Progenitor cell of endocrine pancreas (in vitro differentiated cells): ENCODE data around the gene CGB7. TPM values are rescaled to one million over a fixed set of nuclear protein-coding genes. Genes with fewer than 3 reads are reported as not detected.

Experiments used
- DNase-seq: peaks from one replicate; pipeline ENCODE4 v3.0.0; 2021; ENCODE audit warnings: low spot score; ENCODE audit not compliant: unreplicated experiment
- H3K27ac Mint-ChIP-seq: 2 replicates; pipeline ENCODE4 v1.8.0; 2021; ENCODE audit warnings: mild to moderate bottlenecking, moderate library complexity, mixed read lengths
- H3K27me3 Mint-ChIP-seq: 2 replicates; pipeline ENCODE4 v1.8.0; 2021; ENCODE audit warnings: mixed read lengths
- H3K36me3 Mint-ChIP-seq: 2 replicates; pipeline ENCODE4 v1.8.0; 2022; ENCODE audit warnings: mixed read lengths; ENCODE audit not compliant: insufficient read depth
- H3K4me1 Mint-ChIP-seq: 2 replicates; pipeline ENCODE4 v1.8.0; 2021; ENCODE audit warnings: low read depth, mixed read lengths
- H3K4me3 Mint-ChIP-seq: 2 replicates; pipeline ENCODE4 v1.8.0; 2021; ENCODE audit warnings: low read depth, mild to moderate bottlenecking, moderate library complexity, mixed read lengths
- H3K9me3 Mint-ChIP-seq: 2 replicates; pipeline ENCODE4 v1.8.0; 2021; ENCODE audit warnings: low read depth, mixed read lengths
- CTCF ChIP-seq: fragments of 200-600 bp; sonication (generic); IDR thresholded peaks from one replicate; pipeline ENCODE4 v1.5.0; 2021; ENCODE audit warnings: antibody characterized with exemption, mild to moderate bottlenecking; ENCODE audit not compliant: unreplicated experiment
- total RNA-seq: library from RNA; stranded (reverse); gene quantifications from 2 replicates; pipeline ENCODE4 v1.2.1, GENCODE V29; 2021

The CGB7 gene
- total RNA-seq, 1 donor from 2014 or later: 0.38 TPM

- Mint-ChIP-seq H3K27me3 (peaks cover 45% of the 10 kb centered on the region), H3K4me1 (peaks cover 3% of the 10 kb centered on the region), H3K27ac (no peak overlapping the region), H3K36me3 (peaks cover 13% of the 10 kb centered on the region), H3K9me3 (no peaks in the 10 kb centered on the region), H3K4me3 (peak overlapping the region; percentile 35)
- peak; percentile 66 for TF ChIP-seq CTCF
- peak; percentile 59 for DNase-seq
Observed at GRCh38 chr19:49017666-49018351, 39.7 kb downstream of the CGB7 start.

DNA sequence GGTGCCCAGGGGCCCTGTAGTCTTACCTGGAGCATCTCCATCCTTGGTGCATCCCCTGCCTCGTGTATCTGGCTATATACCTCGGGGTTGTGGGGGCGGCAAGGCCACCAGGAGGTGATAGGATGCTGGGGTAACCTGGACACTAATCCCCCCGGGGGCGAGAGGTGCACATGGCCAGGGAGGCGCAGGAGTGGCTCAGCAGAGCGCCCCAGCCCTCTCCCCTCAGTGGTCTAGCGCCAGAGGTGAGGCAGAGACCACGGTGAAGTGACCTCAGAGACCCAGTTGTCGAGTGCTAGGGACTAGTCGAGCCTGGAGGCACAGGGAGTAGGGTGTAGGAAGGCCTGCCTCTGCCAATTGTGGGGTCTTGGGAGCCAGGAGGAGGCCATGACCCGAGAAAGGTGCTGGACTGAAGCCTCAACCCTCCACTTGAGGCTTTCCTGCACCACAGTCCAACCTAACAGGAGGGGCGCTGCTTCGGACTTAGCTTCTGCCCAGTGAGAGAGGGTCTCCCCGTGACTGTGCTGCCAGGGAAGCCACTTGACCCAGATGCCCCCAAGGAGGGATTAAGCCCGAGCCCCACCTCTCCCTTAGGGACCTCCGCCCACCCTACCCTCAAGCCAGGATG, 40.4 kb downstream of the CGB7 start, which contains the start of gene LHB:
LHB (minus strand) TSS at position 51 of the 625 bp plus-strand sequence; CDS start at position 41, 10 bp downstream.
- Mint-ChIP-seq H3K27me3 (peaks cover 42% of the 10 kb centered on the region), H3K4me1 (peaks cover 3% of the 10 kb centered on the region), H3K9me3 (no peaks in the 10 kb centered on the region), H3K27ac (no peak within 1 kb of the TSS), H3K36me3 (peaks cover 13% of the 10 kb centered on the region), H3K4me3 (peak within 1 kb of the TSS; percentile 35)
- TF ChIP-seq CTCF: no peak
- no peak for DNase-seq

DNA sequence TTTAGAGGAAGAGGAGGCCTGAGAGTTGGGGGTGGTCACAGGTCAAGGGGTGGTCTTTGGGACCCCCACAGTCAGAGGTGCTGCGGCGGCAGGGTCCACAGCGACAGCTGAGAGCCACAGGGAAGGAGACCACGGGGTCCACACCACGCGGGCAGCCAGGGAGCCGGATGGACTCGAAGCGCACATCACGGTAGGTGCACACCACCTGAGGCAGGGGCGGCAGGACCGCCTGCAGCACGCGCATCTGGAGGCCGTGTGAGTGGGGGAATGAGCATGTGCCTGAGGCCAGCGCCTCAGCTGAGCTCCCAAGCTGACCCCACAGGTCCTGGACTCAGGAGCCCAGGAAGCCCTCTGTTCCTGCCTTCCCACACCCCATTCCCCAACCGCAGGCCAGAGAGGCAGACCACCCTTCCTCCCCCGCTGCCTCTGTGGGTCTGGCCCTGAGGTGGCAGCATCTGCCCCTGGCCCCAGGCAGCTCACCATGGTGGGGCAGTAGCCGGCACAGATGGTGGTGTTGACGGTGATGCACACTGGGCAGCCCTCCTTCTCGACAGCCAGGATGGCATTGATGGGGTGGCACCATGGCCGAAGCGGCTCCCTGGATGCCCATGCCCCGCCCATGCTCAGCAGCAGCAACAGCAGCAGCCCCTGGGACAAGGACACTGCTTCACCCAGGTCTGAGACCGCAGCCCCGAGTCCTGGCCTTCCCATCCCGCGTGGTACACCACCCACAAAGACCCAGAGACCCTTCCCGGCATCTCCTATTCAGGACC, 41.3 kb downstream of the CGB7 start:
- no peak overlapping the region for H3K27ac Mint-ChIP-seq
- peaks cover 13% of the 10 kb centered on the region for H3K36me3 Mint-ChIP-seq
- no peak for DNase-seq
- TF ChIP-seq CTCF: no peak
- H3K27me3 Mint-ChIP-seq: peaks cover 33% of the 10 kb centered on the region
- H3K9me3 Mint-ChIP-seq: no peaks in the 10 kb centered on the region
- H3K4me1 Mint-ChIP-seq: peaks cover 3% of the 10 kb centered on the region
- no peak overlapping the region for H3K4me3 Mint-ChIP-seq

DNA sequence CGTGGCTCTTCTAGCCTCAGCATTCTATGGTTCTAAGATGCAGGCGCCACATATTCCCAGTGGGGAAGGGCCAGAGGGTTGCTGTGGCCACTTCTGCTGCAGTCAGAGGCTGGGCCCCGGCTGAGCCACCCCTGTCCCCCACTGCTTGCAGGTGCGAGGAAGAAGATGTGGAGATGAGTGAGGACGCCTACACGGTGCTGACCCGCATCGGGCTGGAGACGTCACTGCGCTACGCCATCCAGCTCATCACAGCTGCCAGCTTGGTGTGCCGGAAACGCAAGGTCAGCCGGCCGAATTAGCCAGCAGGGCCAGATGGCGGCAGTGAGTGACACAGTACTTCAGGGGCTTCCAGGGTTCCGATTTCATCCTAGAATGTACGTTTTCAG, 42.7 kb downstream of the CGB7 start:
- no peak for DNase-seq
- no peak overlapping the region for H3K27ac Mint-ChIP-seq
- no peak for TF ChIP-seq CTCF
- H3K27me3 Mint-ChIP-seq: peaks cover 19% of the 10 kb centered on the region
- H3K36me3 Mint-ChIP-seq: peaks cover 15% of the 10 kb centered on the region
- H3K4me3 Mint-ChIP-seq: no peak overlapping the region
- peaks cover 3% of the 10 kb centered on the region for H3K4me1 Mint-ChIP-seq
- H3K9me3 Mint-ChIP-seq: no peaks in the 10 kb centered on the region

GRCh38 chr19:49014123-49014869, 43.3 kb downstream of the CGB7 start:
- Mint-ChIP-seq H3K27ac (no peak overlapping the region), H3K36me3 (peaks cover 15% of the 10 kb centered on the region), H3K4me3 (no peak overlapping the region), H3K9me3 (no peaks in the 10 kb centered on the region), H3K4me1 (peaks cover 3% of the 10 kb centered on the region), H3K27me3 (peaks cover 15% of the 10 kb centered on the region)
- DNase-seq: no peak
- TF ChIP-seq CTCF: no peak
